GM12873 (cell line): ENCODE data around the gene TIMP1.

Experiments
- CTCF ChIP-seq: IDR thresholded peaks from 2 replicates; pipeline ENCODE4 v1.5.1; 2012; ENCODE audit warnings: low read depth, mild to moderate bottlenecking, moderate library complexity, low read length, control low read depth; ENCODE audit not compliant: insufficient read depth; ENCODE audit errors: missing control alignments

Gene TIMP1

DNA sequence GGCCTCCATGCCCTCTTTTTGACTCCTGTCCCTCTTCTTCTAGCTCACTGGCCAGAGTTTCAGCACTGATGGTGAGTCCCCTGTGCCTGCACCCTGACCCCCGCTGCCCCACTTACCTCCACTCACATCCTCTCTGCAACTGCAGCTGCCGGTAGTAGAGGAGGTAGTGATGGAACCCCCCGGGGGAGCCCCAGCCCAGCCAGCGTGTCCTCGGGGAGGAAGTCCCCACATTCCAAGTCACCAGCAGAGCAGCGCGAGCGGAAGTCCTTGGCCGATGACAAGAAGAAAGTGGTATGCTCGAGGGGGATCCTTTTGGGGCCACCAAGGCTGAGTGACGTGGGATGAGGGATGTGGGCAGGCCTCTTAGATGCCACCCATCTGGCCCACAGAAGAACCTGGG, 15.4 kb upstream of the TIMP1 start:
- TF ChIP-seq CTCF = no peak

- peak; percentile 55 for TF ChIP-seq CTCF
Measured at GRCh38 chrX:47568656-47569295, 13.5 kb upstream of the TIMP1 start.

DNA sequence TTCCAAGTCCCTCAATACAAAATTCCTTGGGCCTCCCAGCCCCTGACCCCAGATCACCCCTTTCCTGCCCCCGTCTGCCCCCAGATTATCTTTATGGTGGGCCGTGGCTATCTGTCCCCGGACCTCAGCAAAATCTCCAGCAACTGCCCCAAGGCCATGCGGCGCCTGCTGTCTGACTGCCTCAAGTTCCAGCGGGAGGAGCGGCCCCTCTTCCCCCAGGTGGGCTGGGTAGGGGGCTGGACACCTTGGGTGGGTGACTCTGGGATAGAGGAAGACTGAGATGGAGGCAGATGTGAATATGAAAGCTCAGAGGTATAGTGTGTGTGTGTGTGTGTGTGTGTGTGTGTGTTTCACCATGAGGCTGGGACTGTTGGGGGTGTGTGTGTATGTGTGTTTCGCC, 11.4 kb upstream of the TIMP1 start:
- no peak for TF ChIP-seq CTCF

GRCh38 chrX:47571215-47571614, 11.0 kb upstream of the TIMP1 start:
- no peak for TF ChIP-seq CTCF

DNA sequence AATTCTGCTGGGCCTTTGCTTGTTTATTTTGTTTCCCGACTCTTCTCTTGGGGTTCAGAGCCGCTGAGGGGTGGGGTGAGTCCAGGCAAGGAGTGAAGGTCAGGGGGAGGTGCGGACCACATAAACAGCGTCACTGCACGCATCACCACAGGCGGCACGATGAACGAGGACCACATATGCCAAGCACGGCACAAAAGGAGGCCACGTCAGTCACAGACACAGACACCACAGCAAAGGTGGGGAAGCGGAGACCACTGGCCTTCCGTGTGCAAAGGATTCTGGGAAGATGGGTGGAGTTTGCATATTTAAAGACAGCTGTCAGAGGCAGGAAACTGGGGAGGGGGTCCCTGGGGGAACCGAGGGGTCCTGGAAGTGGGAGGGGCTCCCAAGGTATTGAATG, 10.3 kb upstream of the TIMP1 start:
- TF ChIP-seq CTCF = no peak

- TF ChIP-seq CTCF = no peak
Measured at GRCh38 chrX:47572773-47573340, 9.4 kb upstream of the TIMP1 start.

GRCh38 chrX:47573341-47574075, 8.7 kb upstream of the TIMP1 start:
- no peak for TF ChIP-seq CTCF
